ENCODE data around the gene GTF2H1. TPM values are rescaled to one million over a fixed set of nuclear protein-coding genes. Genes with fewer than 3 reads are reported as not detected.
A peak's percentile ranks its signal among the peaks of the same experiment; 100 is the strongest.

The GTF2H1 gene
- total RNA-seq: 43.9 and 45.4 TPM in 2 replicates
- long read RNA-seq, transcript GTF2H1-207 (2 exons, 568 nt): minor isoform, 9 of 239 reads
- long read RNA-seq, transcript GTF2H1-201 (15 exons, 2,982 nt): major isoform, 180 of 239 reads
- long read RNA-seq, partial matches to known transcripts: 22 of 239 reads
- long read RNA-seq, other reads (novel, unspliced or antisense): 22 of 239 reads

- Mint-ChIP-seq H3K27me3 (no peaks in the 10 kb centered on the region), H3K4me3 (ENCODE audit: low read depth) (peak within 1 kb of the TSS; percentile 98), H3K9me3 (ENCODE audit: low read depth) (no peaks in the 10 kb centered on the region), H3K27ac (peak within 1 kb of the TSS; percentile 100), H3K4me1 (ENCODE audit: low read depth) (peaks cover 44% of the 10 kb centered on the region), H3K36me3 (ENCODE audit: insufficient read depth) (peaks cover 2% of the 10 kb centered on the region)
- TF ChIP-seq CTCF (IDR thresholded peaks at IDR 0.05; ENCODE audit: unreplicated experiment): no peak
- peak; percentile 84 for DNase-seq (ENCODE audit: low spot score, unreplicated experiment)
Observed at GRCh38 chr11:18321969-18322711, at the start of gene GTF2H1, which contains the start of gene HPS5. TSS of gene GTF2H1 (plus strand) at chr11:18322567. CDS start at chr11:18333075, 10,508 bp downstream. TSS of gene HPS5 (minus strand) at chr11:18322140. CDS start at chr11:18317858, 4,282 bp downstream.

GRCh38 chr11:18277565-18278271, 44.6 kb upstream of the GTF2H1 start:
- no peak for DNase-seq (ENCODE audit: low spot score, unreplicated experiment)
- no peaks in the 10 kb centered on the region for H3K4me1 Mint-ChIP-seq (ENCODE audit: low read depth)
- H3K4me3 Mint-ChIP-seq (ENCODE audit: low read depth): no peak overlapping the region
- H3K27me3 Mint-ChIP-seq: no peaks in the 10 kb centered on the region
- H3K36me3 Mint-ChIP-seq (ENCODE audit: insufficient read depth): peaks cover 27% of the 10 kb centered on the region
- no peaks in the 10 kb centered on the region for H3K9me3 Mint-ChIP-seq (ENCODE audit: low read depth)
- no peak for TF ChIP-seq CTCF (IDR thresholded peaks at IDR 0.05; ENCODE audit: unreplicated experiment)
- H3K27ac Mint-ChIP-seq: no peak overlapping the region

- Mint-ChIP-seq H3K27ac (no peak overlapping the region), H3K4me3 (ENCODE audit: low read depth) (no peak overlapping the region), H3K4me1 (ENCODE audit: low read depth) (no peaks in the 10 kb centered on the region), H3K36me3 (ENCODE audit: insufficient read depth) (peaks cover 27% of the 10 kb centered on the region), H3K27me3 (no peaks in the 10 kb centered on the region), H3K9me3 (ENCODE audit: low read depth) (no peaks in the 10 kb centered on the region)
- TF ChIP-seq CTCF (IDR thresholded peaks at IDR 0.05; ENCODE audit: unreplicated experiment): no peak
- DNase-seq (ENCODE audit: low spot score, unreplicated experiment): no peak
Observed at GRCh38 chr11:18280438-18281045, 41.8 kb upstream of the GTF2H1 start.

DNA sequence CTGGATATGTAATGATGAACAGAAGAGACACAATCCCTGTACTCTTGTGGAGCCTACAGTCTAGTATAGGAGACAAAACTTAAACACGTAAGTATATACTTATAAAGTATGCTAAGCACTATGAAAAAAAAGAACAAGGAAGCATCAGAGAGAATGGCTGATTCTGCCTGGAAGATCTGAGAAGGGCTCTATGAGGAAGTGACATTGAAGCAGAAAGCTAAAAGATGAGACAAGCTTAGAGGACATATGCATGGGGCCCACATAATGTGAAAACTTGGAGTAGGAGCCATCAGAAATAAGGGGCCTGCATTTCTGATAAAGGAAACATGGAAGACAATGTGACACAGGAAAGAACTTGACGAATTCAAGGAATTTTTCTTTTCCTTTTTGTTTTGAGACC, 39.7 kb upstream of the GTF2H1 start:
- no peak for DNase-seq (ENCODE audit: low spot score, unreplicated experiment)
- Mint-ChIP-seq H3K4me1 (ENCODE audit: low read depth) (no peaks in the 10 kb centered on the region), H3K4me3 (ENCODE audit: low read depth) (no peak overlapping the region), H3K27ac (no peak overlapping the region), H3K27me3 (no peaks in the 10 kb centered on the region), H3K36me3 (ENCODE audit: insufficient read depth) (peaks cover 24% of the 10 kb centered on the region), H3K9me3 (ENCODE audit: low read depth) (no peaks in the 10 kb centered on the region)
- no peak for TF ChIP-seq CTCF (IDR thresholded peaks at IDR 0.05; ENCODE audit: unreplicated experiment)

DNA sequence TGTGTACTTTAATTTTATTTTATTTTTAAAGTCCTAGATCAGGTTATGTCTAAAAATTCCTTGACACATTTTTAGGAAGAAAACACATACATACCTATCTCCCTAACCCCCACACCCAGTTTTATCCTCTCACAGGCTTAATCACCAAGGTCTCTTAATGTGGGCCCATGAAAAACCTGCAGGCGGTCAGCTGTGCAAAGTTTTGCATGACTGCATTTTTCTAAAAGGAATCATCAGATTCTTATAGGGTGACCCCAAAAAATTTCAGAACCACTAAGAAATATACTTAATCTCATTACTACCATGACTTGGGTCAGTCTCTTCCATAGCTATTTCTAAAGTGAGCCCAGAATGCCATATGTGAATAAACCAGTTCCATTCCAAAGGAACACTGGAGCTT, 36.5 kb upstream of the GTF2H1 start:
- peaks cover 18% of the 10 kb centered on the region for H3K36me3 Mint-ChIP-seq (ENCODE audit: insufficient read depth)
- no peak for TF ChIP-seq CTCF (IDR thresholded peaks at IDR 0.05; ENCODE audit: unreplicated experiment)
- H3K27me3 Mint-ChIP-seq: no peaks in the 10 kb centered on the region
- H3K27ac Mint-ChIP-seq: no peak overlapping the region
- no peaks in the 10 kb centered on the region for H3K4me1 Mint-ChIP-seq (ENCODE audit: low read depth)
- no peaks in the 10 kb centered on the region for H3K9me3 Mint-ChIP-seq (ENCODE audit: low read depth)
- no peak overlapping the region for H3K4me3 Mint-ChIP-seq (ENCODE audit: low read depth)
- no peak for DNase-seq (ENCODE audit: low spot score, unreplicated experiment)
